Liver (tissue), 9 donors: ENCODE measurements around the gene GAMT. TPM values are rescaled to one million over a fixed set of nuclear protein-coding genes. Genes with fewer than 3 reads are reported as not detected.

Experiments used
- DNase-seq: peaks from one replicate; pipeline ENCODE4 v3.0.0-alpha.2; 2017; ENCODE audit warnings: low spot score
- H3K27ac ChIP-seq, 2 donors: one replicate each; pipeline ENCODE4 v1.7.0; 2013; ENCODE audit warnings: inconsistent platforms in 2 of 2, low read length in 2 of 2, control low read depth in 1 of 2, low read depth in 1 of 2, mild to moderate bottlenecking in 1 of 2
- H3K27me3 ChIP-seq, 4 donors: one replicate each; pipeline versions ENCODE4 v1.6.1 to v1.7.0; 2013; ENCODE audit warnings: low read length in 3 of 4, inconsistent platforms in 1 of 4, mild to moderate bottlenecking in 1 of 4, moderate library complexity in 1 of 4; ENCODE audit not compliant: control insufficient read depth in 4 of 4, insufficient read depth in 4 of 4
- H3K36me3 ChIP-seq, 4 donors: one replicate each; pipeline versions ENCODE4 v1.6.1 to v1.7.0; 2013; ENCODE audit warnings: low read length in 3 of 4, mild to moderate bottlenecking in 3 of 4, low read depth in 1 of 4, moderate library complexity in 1 of 4; ENCODE audit not compliant: control insufficient read depth in 4 of 4, insufficient read depth in 3 of 4
- H3K4me1 ChIP-seq, 4 donors: one replicate each; pipeline versions ENCODE4 v1.6.1 to v1.7.0; 2013; ENCODE audit warnings: low read length in 3 of 4, mild to moderate bottlenecking in 3 of 4, moderate library complexity in 1 of 4; ENCODE audit not compliant: control insufficient read depth in 4 of 4, insufficient read depth in 4 of 4
- H3K4me3 ChIP-seq, 3 donors: one replicate each; pipeline versions ENCODE4 v1.6.1 to v1.7.0; 2013; ENCODE audit warnings: low read length in 3 of 3, control low read depth in 1 of 3, low read depth in 1 of 3, mild to moderate bottlenecking in 1 of 3
- H3K9ac ChIP-seq, 2 donors: one replicate each; pipeline ENCODE4 v1.7.0; 2013; ENCODE audit warnings: low read length in 2 of 2, mild to moderate bottlenecking in 2 of 2, moderate library complexity in 2 of 2, control low read depth in 1 of 2, low read depth in 1 of 2
- H3K9me3 ChIP-seq, 4 donors: one replicate each; pipeline versions ENCODE4 v1.6.1 to v1.7.0; 2013; ENCODE audit warnings: low read length in 3 of 4; ENCODE audit not compliant: control insufficient read depth in 4 of 4
- CTCF ChIP-seq: fragments of 150-350 bp; IDR thresholded peaks from 2 replicates; pipeline ENCODE4 v1.5.1; 2017; ENCODE audit warnings: improper control_type of control experiment, low read depth, low read length; ENCODE audit not compliant: missing input control
- EGR1 ChIP-seq, 2 donors: IDR thresholded peaks; 2 replicates each; pipeline ENCODE4 v1.6.1; 2016 to 2018; ENCODE audit warnings: antibody characterized with exemption in 2 of 2, low read depth in 2 of 2
- FOXA1 ChIP-seq: IDR thresholded peaks from 2 replicates; pipeline ENCODE4 v1.6.1; 2016; ENCODE audit warnings: antibody characterized with exemption
- FOXA2 ChIP-seq: IDR thresholded peaks from 2 replicates; pipeline ENCODE4 v1.6.1; 2016; ENCODE audit warnings: antibody characterized with exemption
- GABPA ChIP-seq, 2 donors: IDR thresholded peaks in 1 of 2; conservative IDR thresholded peaks in 1 of 2; 2 replicates each; pipeline ENCODE4 v1.6.1; 2016; ENCODE audit warnings: antibody characterized with exemption in 2 of 2, mild to moderate bottlenecking in 1 of 2, moderate library complexity in 1 of 2
- HNF4A ChIP-seq, 2 donors: conservative IDR thresholded peaks; 2 replicates each; pipeline ENCODE4 v1.6.1; 2016; ENCODE audit warnings: antibody characterized with exemption in 2 of 2, mild to moderate bottlenecking in 2 of 2
- HNF4G ChIP-seq: IDR thresholded peaks from 2 replicates; pipeline ENCODE4 v1.6.1; 2016; ENCODE audit warnings: antibody characterized with exemption
- JUND ChIP-seq, 2 donors: IDR thresholded peaks; 2 replicates each; pipeline ENCODE4 v1.6.1; 2016; ENCODE audit warnings: antibody characterized with exemption in 2 of 2
- MAX ChIP-seq: IDR thresholded peaks from 2 replicates; pipeline ENCODE4 v1.6.1; 2016; ENCODE audit warnings: antibody characterized with exemption
- NR2F2 ChIP-seq: IDR thresholded peaks from 2 replicates; pipeline ENCODE4 v1.6.1; 2016; ENCODE audit warnings: antibody characterized with exemption
- RAD21 ChIP-seq, 2 donors: IDR thresholded peaks; 2 replicates each; pipeline ENCODE4 v1.6.1; 2016; ENCODE audit warnings: antibody characterized with exemption in 2 of 2, mild to moderate bottlenecking in 2 of 2
- REST ChIP-seq: IDR thresholded peaks from 2 replicates; pipeline ENCODE4 v1.6.1; 2016; ENCODE audit warnings: antibody characterized with exemption, mild to moderate bottlenecking
- RXRA ChIP-seq, 2 donors: IDR thresholded peaks; 2 replicates each; pipeline ENCODE4 v1.6.1; 2017 to 2018; ENCODE audit warnings: antibody characterized with exemption in 2 of 2, mild to moderate bottlenecking in 1 of 2
- SP1 ChIP-seq: IDR thresholded peaks from 2 replicates; pipeline ENCODE4 v1.6.1; 2018; ENCODE audit warnings: antibody characterized with exemption, mild to moderate bottlenecking
- TAF1 ChIP-seq: conservative IDR thresholded peaks from 2 replicates; pipeline ENCODE4 v1.6.1; 2016; ENCODE audit warnings: antibody characterized with exemption, mild to moderate bottlenecking
- YY1 ChIP-seq: IDR thresholded peaks from 2 replicates; pipeline ENCODE4 v1.6.1; 2016; ENCODE audit warnings: antibody characterized with exemption, mild to moderate bottlenecking
- ZBTB33 ChIP-seq: IDR thresholded peaks from 2 replicates; pipeline ENCODE4 v1.6.1; 2016; ENCODE audit warnings: antibody characterized with exemption
- WGBS: extraction: QIAGEN DNeasy Blood & Tissue Kit; methylation state at CpG from one replicate; pipeline ENCODE4 v1.1.7; 2013; 5-methylcytosine and 5-hydroxymethylcytosine counted together
- polyA plus RNA-seq, 2 donors: library from polyadenylated mRNA; stranded (reverse) in 1 of 2; unstranded in 1 of 2; fragments of 200-250 nt in 1 of 2; fragments of >200 nt in 1 of 2; fragmentation: Nextera tagmentation in 1 of 2; extraction: Ambion mirVana in 1 of 2; gene quantifications; one replicate each; pipeline versions ENCODE4 v1.2.1 to v1.2.3, GENCODE V29; 2013 to 2015
- total RNA-seq, 2 donors: library from RNA; depleted of rRNA; stranded (reverse); fragments of >200 nt; gene quantifications; one replicate each; pipeline ENCODE4 v1.2.3, GENCODE V29; 2014
- donor health status: healthy.
- donor health status: healthy.
- donor health status: healthy.
- donor health status: healthy.
- donor health status: healthy.

GAMT gene
- total and polyA plus RNA-seq, 4 donors, result 76.2 to 394 (median 274) TPM

DNA sequence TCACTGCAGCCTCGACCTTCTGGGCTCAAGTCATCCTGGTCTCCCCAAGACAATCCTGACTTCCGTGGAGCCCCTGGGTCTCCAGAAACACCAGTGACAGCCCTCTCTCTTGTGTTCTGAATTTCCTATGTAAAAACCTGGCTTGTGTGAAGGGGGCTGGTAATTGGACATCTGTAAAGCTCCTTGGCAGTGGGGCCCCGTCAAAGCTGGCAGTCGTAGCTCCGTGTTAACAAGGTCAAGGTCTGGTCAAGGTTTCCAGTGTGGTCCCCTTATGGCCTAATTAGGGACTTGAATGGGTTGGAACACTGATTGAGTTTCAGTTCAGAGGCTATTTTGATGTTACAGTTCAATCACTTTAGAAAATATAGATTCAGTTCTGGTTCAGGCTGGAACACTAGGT, 50.5 kb downstream of the GAMT start:
- Histone ChIP-seq H3K4me3 (no peak overlapping the region), H3K36me3 (no peaks in the 10 kb centered on the region), H3K27ac (no peak overlapping the region), H3K9ac (no peak overlapping the region), H3K9me3 (no peaks in the 10 kb centered on the region), H3K4me1 (peaks cover 4 to 14% (median 6%) of the 10 kb centered on the region in 4 donors), H3K27me3 (no peaks in the 10 kb centered on the region)
- 57% methylated on average over 5 of the region's 5 CpGs for WGBS
- no peak for DNase-seq
- no peak for TF ChIP-seq RXRA (IDR thresholded peaks at IDR 0.05)
- TF ChIP-seq HNF4G, result no peak
- no peak for TF ChIP-seq YY1
- TF ChIP-seq MAX, result no peak
- no peak for TF ChIP-seq REST
- no peak for TF ChIP-seq JUND (IDR thresholded peaks at IDR 0.05)
- no peak for TF ChIP-seq ZBTB33
- no peak for TF ChIP-seq HNF4A (conservative IDR thresholded peaks at IDR 0.05)
- TF ChIP-seq RAD21 (IDR thresholded peaks at IDR 0.05), result no peak
- TF ChIP-seq SP1, result no peak
- TF ChIP-seq FOXA1, result no peak
- no peak for TF ChIP-seq GABPA (IDR thresholded peaks at IDR 0.05 in 1 of 2, conservative IDR thresholded peaks at IDR 0.05 in 1 of 2)
- TF ChIP-seq NR2F2, result no peak
- TF ChIP-seq TAF1, result no peak
- TF ChIP-seq EGR1 (IDR thresholded peaks at IDR 0.05; ENCODE audit: low read depth in 2 of 2), result no peak

DNA sequence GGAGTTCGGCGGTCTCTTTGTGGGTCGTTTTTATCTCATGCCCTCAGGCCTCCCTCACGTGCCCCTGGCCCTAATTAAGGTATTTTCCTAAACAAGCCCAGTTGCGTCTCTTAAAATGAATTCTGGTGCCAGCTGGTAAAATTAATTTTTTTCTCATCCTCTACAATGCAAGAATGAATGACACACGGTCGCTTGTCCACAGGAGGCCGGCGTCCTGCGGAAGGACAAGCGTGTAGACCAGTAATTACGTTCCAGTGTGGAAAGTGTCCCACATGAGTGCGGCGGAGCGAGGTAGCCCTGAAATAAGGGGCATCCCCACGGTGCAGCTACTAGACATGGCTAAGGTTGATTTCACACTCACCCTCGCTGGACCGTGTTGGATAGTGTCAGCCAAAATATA, 52.1 kb downstream of the GAMT start:
- peaks cover 0 to 5% (median 1%) of the 10 kb centered on the region in 4 donors for H3K4me1 ChIP-seq
- TF ChIP-seq CTCF (no peak), YY1 (no peak), EGR1 (IDR thresholded peaks at IDR 0.05; ENCODE audit: low read depth in 2 of 2) (no peak), NR2F2 (no peak), HNF4G (no peak), GABPA (IDR thresholded peaks at IDR 0.05 in 1 of 2, conservative IDR thresholded peaks at IDR 0.05 in 1 of 2) (no peak), FOXA2 (no peak), RAD21 (IDR thresholded peaks at IDR 0.05) (no peak), RXRA (IDR thresholded peaks at IDR 0.05) (no peak), MAX (no peak), JUND (IDR thresholded peaks at IDR 0.05) (no peak), ZBTB33 (no peak), TAF1 (no peak)

More for the DNA sequence above, 52.1 kb downstream of the GAMT start:
- no peaks in the 10 kb centered on the region for H3K27me3 ChIP-seq
- no peak for DNase-seq
- WGBS, result 92% methylated on average over 18 of the region's 18 CpGs
- no peak overlapping the region for H3K9ac ChIP-seq
- H3K4me3 ChIP-seq, result no peak overlapping the region
- no peaks in the 10 kb centered on the region for H3K9me3 ChIP-seq
- H3K27ac ChIP-seq, result no peak overlapping the region
- H3K36me3 ChIP-seq, result no peaks in the 10 kb centered on the region
